GM21786 (cell line): ENCODE results near the gene TRIML1.
"Not testable (repeated sequence)": the region's sequence is repeated elsewhere in the genome, so short reads cannot be mapped to it uniquely, and the experiment has no call there.

Experiments used
- ATAC-seq: cut with Tn5 transposase; IDR thresholded peaks from one replicate; pipeline ENCODE4 v1.9.1; 2021; ENCODE audit not compliant: unreplicated experiment

TRIML1 gene

DNA sequence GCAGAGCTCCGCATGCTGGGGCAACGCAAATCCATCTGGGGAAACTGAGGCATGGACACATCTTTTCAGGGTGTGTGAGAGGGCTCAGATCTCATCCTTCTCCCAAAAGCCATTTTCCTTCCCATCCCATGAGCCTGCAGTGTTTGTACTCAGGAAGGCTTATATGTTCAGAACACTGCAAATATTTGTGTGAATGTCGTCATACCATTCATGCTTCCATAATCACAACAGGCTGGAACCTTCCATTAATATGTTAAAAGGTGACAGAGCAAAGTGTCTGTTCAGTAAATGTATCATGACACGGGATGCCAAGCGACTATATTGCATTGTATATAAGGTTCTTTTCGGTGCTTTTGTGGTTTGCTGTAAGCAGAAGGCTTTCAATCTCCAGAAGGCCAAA, 8.5 kb downstream of the TRIML1 start:
- no peak for ATAC-seq

DNA sequence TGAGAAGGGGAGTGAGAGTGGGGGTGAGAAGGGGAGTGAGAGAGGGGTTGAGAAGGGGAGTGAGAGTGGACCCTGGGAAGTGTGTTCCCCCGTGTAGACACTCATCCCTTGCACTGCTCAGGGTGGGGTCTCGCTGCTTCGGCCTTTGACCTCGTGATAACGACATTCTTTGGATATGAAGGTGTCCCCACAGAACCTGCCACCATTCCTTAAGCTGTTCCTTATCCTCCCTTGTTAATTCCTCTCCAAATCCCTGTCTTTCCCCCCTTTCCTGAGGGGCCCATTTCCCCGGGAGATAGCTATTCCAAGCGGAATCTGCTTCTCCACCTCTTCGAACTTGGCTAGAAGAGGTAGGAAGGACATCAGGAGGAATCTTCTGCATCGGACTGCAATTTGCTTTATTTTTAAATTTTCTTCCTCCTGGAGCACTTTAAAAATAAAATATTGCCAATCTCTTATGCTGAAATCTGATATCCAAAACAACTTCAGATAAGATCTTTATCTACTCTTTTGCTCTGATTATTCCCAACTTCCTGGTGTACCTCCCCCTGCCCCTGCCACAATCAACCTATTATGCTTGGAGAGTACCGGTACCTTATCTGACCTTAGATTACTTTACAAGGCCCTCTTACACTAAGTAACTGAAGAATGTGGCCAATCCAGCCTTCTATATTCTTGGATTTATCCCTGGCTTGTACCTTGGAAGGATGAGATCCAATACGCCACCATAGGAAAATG, 15.6 kb downstream of the TRIML1 start:
- no peak for ATAC-seq

DNA sequence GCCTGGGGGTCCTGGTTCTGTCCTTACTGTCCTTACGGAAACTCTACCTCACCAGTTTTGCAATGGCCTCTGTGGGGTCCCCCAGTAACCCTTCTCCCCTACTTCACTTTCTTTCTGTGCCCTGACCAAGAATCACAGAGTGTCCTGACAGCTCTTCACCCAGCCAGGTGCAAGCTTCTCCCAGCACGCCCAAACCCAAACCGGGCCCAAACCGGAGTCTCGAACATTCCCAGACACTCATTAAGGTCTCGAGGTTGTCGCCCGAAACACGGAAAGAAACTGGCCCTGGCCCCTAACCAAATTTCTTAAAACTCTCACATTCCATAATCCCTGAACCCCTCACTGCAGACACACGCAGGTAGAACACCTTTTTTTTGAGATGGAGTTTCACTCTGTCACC, 19.1 kb downstream of the TRIML1 start:
- no peak for ATAC-seq

DNA sequence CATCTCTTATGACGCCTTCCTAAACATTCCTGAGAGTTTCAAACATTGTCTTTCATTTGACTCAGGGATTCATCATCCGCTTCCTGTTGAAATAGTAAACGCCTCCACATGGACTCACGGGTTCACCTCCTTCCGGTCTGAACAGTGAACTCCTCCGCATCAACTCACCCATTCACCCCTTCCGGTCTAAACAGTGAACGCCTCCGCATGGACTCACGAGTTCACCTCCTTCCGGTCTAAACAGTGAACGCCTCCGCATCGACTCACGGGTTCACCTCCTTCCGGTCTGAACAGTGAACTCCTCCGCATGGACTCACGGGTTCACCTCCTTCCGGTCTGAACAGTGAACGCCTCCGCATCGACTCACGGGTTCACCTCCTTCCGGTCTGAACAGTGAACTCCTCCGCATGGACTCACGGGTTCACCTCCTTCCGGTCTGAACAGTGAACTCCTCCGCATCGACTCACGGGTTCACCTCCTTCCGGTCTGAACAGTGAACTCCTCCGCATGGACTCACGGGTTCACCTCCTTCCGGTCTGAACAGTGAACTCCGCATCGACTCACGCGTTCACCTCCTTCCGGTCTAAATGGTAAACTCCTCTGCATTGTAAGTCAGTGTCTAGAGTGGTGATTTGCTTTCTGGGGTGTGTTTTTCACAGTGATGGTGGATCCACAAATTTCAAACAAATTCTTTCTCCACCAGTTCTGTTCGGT, 20.4 kb downstream of the TRIML1 start:
- ATAC-seq = not testable (repeated sequence)

DNA sequence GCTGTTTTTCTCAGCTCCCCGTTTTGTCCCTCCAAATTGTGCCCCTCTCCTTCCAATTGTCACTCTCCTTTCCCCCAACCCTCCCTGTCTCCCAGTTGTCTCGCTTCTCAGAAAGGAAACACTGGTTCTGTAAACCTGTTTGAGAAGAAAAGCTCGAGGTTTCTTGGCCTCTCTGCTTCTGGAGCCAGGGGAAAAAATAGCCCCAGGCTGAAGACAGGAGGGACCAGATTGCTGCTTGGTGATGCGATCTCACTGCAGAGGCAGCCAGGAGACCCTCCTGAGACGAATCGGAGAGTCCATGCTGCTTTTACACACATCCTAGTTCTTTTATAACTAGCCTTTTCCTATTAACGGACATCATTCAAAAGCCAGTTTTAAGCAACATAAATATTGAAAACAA, 21.2 kb downstream of the TRIML1 start:
- no peak for ATAC-seq

DNA sequence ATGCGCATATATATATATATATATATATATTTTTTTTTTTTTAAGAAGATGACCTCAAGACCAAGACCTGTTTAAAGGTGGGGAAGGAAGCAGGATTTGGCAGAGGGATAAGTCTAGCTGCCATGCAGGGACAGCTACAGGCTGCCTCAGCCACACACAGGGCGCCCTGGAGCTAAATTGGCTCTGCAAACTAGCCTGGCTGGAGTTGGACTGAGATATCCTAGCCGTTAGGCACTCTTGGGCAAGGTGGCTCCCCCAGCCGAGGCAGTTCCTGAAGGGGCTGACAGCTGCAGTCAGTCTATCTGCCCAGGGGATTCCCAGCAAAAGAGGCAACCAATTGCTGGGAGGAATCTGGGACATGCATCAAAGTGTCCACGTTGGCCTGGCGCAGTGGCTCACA, 21.9 kb downstream of the TRIML1 start:
- ATAC-seq = no peak

DNA sequence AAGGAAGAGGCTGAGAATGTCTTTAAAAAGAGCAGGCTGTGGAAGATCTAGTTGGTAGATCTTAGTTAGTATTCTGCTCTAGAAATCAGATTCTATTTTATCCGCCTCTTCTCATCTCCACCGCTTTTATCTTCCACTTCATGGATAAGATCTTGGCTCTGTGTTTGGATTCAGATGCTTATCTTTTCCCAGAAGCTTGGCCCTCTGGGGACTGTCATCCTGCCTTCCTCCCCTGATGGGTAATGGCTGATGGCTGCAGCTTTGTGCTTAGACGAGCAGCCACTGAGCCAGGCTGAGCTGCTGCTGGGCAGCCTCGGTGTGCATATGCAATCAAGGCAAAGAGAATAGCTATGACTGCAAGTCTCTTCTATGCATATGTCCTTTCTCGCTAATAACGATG, 23.5 kb downstream of the TRIML1 start:
- ATAC-seq = no peak

DNA sequence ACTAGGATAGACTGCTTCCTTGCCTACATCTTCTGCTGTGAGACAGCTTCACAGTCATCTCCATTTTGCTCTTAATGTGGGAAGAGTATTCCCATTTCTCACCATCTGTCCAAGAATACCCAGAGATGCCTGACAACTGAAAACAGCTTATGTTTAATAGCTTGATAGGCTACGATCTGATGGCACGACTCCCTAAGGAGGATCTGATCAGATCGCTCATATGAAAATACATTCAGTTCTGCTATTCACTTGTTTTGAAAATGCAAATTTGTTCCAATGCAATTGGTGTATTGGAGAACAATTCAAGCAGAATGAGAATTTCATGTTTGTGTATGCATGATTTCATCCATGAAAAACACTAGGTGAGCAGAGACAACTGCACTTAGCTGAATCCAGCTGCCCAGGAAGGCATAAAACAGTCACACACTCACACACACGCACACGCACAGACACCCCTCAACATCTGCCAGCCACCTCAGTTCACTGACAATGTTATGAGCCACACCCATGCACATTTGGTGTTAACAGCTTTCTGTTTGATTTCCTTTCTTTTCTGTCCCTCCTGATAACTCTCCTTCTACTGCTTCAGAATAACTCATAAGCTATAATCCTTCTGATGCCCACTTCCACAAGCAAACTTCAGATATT, 29.6 kb downstream of the TRIML1 start:
- no peak for ATAC-seq

DNA sequence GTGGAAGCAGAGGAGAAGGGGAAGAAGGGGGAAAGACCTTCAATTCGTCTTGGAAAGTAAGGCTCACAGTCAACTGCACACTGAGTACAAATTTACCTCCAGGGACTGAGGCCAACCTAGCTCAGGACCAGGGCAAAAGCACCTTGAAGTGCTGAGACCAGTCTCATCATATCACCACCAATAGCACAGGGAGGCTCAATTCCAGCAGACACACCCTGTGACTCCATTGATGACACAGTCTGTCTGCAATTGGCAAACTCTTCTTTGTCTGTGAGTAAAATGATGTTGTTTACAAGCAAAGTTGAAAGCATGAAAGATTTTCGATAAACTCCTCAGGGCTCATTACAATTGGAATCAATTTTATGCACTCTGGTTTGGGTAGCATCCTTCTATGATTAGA, 32.3 kb downstream of the TRIML1 start:
- ATAC-seq = no peak

DNA sequence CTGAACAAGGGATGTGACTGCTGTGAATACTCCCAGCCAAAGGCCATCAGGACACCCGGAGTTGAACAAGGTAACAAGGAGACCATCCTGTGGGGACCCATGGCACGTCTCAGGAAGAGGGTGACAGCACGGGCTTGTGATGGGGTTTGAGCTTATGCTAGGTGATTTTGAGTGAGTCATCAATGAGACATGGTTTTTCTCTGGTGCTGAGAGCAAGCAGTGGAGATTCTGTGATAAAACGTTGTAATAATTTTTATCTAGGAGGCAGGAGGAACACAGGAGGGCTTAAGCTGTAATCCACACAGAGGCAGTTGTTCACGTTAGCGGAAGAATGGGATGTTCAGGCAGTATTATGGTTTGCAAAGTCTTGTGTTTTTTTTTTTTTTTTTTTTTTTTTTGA, 36.0 kb downstream of the TRIML1 start:
- ATAC-seq = no peak

DNA sequence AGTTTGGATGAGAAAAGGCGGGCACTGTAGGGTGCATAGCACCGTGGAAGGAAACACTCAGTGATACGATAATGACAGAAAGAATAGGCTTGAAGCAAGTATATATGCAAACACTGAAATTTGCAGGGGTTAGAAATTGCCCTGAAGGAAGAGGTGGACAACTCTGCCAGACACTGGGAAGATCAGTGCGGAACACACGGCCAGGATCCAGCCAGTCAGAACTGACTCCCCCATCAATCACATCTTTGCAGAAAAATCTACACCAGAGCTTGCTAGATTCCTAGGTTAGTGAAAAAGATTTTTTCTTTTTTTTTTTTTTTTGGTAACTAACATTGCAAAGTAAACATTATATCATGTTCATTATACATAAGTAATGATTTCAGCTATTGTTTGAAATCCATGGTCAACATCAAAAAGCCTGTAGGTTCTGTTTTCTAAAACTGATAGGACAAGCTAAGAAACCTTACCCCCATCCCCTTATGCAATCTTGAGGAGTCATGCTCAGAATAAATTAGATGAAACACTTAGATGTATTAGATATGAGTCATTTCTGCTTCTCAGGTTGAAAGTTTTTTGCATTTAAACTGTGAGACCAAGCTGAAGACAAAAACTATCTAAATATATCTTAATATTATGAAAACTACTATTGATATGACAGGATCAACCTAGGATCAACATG, 38.9 kb downstream of the TRIML1 start:
- no peak for ATAC-seq

DNA sequence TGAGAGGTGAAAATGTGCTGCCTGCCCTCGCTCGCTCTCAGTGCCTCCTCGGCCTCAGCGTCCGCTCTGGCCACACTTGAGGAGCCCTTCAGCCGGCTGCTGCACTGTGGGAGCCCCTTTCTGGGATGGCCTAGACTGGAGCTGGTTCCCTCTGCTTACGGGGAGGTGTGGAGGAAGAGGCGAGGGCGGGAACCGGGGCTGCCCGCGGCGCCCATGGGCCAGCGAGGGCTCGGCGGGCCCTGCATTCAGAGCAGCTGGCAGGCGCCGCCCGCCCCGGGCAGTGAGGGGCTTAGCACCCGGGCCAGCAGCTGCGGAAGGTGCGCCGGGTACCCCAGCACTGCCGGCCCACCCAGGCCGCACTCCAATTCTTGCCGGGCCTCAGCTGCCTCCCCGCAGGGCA, 39.6 kb downstream of the TRIML1 start:
- ATAC-seq = no peak

DNA sequence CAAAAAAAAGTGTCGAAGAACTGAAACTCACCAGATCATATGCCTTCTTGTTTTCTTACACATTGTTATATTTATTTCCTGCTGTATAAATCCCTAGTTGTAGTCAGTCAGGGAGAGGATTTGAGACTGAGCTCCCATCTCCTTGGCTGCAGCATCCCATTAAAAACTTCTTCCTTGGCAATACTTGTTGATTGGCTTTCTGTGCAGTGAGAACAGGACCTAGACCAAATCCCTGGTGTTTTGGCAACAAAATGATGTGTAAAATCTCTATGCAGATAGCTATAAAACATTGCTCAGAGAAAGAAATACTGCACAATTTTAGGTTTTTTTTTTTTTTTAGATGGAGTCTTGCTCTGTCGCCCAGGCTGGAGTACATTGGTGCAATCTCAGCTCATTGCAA, 47.9 kb downstream of the TRIML1 start:
- ATAC-seq = no peak

DNA sequence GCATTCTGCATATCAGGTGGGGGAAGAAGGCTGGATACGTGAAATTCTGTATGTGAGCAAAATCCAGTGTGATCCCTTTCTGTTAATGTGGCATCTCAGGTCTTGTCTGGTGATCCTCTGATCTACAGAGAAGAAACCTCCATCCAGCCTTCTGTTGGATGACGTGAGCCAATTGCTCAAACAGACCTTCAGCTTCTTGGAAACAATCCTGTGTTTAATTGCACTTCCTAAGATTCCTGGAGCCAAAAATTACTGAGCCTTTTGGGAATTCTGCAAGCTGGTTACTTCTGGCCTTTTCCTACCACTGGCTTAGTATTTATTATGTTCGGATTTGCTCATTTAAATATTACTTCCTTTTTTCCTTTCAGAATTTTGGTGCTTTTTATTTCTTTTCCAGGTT, 51.2 kb downstream of the TRIML1 start:
- no peak for ATAC-seq

DNA sequence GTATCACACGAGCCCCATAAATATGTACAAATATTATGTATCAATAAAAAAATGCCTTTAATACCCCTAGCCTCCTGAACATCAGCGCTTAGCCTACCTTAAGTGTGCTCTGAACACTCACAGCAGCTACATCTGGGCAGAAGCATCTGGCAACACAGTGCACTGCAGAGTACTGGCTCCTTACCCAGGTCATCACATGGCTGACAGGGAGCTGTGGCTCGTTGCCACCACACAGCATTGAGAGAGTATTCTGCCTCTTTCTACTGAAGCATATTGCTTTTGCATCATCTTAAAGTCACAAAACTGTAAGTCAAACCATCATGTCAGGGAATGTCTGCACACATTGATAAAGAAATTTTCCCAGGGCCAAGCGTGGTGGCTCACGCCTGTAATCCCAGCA, 55.2 kb downstream of the TRIML1 start:
- ATAC-seq = no peak

DNA sequence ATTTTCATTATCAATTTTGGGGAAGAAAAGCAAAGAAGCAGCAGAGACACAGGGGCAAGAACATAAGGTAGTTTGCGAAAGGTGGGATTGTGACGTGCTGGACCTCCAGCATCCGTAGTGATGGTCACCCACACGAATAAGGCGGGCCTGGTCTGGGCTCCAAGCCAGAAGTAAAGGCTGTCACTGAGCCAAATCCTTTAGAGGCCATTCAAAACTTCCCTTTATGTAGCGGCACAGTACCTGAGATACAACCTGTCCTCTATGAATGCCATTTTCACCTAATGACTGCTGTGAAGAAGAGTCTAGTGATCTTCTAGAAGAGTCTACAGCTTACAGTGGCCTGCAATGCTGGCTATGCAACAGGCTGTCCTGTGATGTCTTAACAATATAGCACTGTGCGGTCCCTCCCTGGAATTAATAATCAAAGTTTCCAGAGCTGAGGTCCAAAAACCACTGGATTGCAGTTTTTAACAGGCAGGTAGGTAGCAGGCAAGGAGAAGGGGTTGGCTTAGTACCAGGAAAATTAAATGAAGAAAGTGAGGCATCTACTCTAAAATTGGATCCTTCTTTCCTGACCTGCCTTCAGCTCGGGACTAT, 56.2 kb downstream of the TRIML1 start:
- no peak for ATAC-seq

DNA sequence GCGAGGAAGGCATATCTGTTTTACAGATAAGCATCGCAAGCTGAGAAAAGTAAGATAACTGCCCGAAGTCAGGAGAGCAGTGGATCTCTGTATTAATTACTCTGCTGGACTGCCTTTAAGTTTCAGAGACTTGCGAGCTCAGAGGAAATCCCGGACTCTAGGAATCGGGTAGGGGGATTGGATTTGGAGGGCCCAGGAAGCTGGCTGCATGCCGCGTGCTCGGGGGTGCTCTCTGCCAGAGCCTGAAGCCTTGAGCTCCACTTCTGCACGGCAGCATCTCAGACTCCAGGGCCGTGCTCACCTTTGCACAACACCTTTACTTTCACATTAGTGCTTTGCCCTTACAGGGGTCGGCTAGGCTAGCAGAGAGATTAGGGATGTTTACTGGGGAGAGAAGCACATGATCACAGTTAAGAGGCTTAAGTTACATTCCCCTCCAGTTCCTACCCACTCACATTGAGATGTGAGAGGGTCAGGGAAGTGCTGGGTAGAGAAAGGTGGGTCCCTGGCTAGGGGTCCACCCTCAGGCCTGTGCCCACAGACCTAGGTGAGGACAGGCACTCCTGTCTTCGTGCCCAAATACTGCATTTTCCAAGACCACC, 57.0 kb downstream of the TRIML1 start:
- ATAC-seq = no peak
